ENCODE measurements around the gene HAVCR2.

GRCh38 chr5:157108976-157109375, at the start of gene HAVCR2:
- TF ChIP-seq CTCF (IDR thresholded peaks at IDR 0.05) (no peak), EZH2 (IDR thresholded peaks at IDR 0.05) (no peak), EZH2phosphoT487 (IDR thresholded peaks at IDR 0.05) (no peak)

Measured in neural progenitor cell (in vitro differentiated cells).